Measurements from ENCODE around the gene GRIK1. TPM values are rescaled to one million over a fixed set of nuclear protein-coding genes. Genes with fewer than 3 reads are reported as not detected.
"Not testable (repeated sequence)": the region's sequence is repeated elsewhere in the genome, so short reads cannot be mapped to it uniquely, and the experiment has no call there.

GRIK1 gene
- not detected in 2 replicates for total RNA-seq (2014; rRNA removed)
- not detected for polyA plus RNA-seq (2012)

DNA sequence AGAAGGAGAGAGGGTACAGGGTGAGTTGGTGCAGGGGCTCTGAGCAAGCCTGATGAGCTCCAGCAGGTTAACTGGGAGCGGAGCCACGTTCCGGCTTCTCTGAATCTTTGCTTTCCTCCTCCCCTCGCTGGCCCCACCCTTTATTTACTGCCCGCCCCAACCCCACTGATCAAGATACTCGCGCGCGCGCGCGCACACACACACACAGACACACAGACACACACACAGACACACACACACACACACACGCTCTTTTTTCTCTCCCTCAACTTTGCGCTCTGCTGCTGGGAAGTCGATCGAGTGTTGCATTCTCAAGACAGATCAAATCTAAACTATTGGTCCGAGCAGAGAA is at the start of gene GRIK1:
GRIK1 (minus strand) TSS at position 73 of the 352 bp plus-strand sequence.
- DNase-seq (ENCODE audit: low read depth) = no peak

DNA sequence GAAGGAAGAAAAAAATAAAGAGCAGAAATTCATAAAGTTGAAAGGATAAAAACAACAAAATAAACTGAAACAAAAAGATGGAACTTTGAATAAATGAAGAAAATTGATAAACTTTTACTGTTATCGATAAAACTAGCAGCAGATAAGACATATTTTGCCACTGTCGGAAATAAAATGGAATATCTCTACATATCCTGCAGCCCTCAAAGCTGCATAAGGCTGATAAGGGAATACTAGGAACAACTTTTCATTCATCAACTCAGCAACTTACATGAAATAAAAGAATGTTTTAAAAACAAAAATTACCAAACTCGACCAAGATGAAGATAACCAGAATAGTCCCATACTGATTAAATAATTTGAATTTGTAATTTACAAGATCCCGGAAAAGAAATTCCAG is 48.0 kb upstream of the GRIK1 start:
- no peak for DNase-seq (ENCODE audit: low read depth)

DNA sequence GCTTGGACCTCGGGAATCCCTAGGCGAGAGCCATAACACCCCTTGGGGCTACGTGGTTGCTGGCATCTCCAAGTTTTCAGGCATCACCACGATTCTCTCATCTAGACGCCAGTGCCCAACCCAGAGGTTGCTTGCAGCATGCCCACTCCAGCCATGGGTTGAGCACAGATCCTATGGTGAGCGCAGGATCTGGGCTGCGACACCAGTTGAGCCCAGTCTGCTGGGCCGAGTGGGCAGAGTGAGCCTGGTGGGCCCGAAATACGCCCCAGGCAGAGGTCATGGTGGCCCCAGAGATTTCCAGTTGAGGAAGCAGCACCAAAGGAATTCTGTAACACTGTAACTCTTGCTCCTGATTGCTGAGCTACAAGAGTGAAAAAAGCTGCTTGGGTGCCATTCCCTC is 46.1 kb upstream of the GRIK1 start:
- DNase-seq (ENCODE audit: low read depth) = no peak

DNA sequence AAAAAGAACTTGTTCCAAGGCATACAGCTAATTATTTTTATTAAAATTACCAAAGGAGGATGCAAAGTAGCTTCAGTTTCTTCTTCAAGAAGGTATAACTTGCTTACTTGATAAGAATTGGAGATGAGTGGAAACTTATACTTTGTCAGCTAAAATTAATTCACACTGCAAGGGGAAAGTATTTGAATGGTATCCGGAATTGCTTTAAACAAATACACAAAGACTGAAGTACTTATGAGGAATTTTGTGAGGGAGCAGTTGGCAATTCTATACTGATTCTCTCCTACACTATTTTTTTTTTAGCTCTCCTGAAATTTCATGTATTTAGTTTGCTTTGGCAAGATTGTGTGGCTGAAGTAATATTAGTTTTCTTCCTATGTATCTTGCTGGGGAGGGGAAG is 39.2 kb upstream of the GRIK1 start:
- DNase-seq (ENCODE audit: low read depth) = no peak

DNA sequence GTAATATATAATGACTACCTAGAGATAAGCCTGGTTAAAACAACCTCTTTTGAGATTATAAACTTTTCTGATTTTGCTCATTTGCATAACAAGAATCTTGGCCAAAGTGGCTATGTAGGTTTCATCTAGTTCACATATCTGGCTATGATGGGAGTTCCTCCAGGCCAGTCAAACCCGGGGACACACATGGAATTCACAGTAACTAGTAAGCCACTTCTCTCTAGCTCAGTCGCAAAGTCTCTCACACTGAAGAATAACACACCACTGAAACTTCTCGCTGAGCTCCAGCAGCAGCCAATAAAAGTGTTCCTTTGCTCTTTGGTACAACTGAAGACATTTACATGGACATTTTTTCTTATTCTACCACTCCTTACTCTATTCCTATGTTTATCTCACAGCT is 36.0 kb upstream of the GRIK1 start:
- DNase-seq (ENCODE audit: low read depth) = no peak

DNA sequence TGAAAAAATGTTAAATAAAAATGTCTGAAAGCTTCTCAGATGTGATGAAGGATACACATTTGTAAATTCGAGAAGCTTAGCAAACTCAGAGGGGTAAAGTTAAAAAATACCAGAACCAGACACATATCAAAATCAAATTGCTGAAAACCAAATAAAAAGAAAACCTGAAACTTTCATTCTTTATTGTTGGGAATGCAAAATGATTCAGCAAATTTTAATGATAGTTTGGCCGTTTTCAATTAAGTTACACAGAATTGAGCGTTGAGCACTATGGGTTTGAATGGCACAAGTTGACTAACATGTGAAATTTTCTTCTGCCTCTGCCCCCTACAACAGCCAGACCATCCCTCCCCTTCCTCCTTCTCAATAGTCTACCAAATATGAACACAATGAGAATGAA is 33.5 kb upstream of the GRIK1 start:
- DNase-seq (ENCODE audit: low read depth) = no peak

DNA sequence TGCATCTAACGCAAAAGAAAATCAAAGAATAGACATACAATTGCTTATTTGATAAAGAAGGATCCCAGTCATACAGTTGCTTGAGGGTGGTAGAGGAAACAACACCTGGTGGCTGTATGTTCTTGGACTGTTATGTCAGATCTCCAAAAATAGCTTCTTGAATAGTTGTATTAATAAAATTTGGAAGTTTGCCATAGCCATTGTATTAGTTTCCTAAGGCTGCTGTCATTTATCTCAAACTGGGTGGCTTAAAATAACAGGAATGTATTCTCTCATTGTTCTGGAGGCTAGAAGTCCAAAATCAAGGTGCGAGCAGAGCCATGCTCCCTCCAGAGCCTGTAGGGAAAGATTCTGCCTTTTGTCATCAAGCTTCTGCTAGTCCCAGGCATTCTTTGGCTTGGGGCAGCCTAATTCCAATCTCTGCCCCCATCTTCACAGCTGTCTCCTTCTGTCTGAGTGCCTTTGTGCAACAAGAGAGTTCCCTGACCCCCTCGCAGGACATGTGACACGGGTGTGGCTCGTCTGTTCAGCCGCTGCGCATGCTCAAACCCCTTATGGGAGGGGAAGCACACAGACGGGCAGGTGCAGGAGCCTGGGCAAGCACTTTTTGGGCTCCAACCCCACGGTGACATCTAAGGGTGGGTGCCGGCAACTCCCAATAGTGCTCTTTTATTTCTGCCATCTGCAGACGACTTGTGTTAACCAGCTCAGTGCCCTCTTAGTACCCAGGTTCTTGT is 21.7 kb upstream of the GRIK1 start:
- no peak for DNase-seq (ENCODE audit: low read depth)

DNA sequence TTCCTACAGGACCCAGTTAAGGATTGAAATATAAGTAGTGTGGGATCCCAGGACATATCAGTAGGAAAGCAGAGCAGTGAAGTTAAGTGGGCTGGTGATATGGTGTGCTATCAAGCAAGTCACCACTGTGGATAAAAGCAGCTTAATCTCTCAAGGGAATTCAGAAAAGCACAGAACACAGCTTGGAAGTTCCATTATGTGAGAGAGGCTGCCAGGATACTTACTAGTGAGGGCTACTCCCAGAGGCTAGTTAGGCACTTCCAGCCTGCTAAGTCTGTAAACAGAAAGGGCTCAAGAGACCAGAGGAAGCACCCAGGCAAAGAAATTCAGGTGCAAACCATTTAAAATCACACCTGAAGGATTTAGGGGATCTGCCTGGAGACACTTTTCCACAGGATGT is 18.8 kb upstream of the GRIK1 start:
- DNase-seq (ENCODE audit: low read depth) = no peak

DNA sequence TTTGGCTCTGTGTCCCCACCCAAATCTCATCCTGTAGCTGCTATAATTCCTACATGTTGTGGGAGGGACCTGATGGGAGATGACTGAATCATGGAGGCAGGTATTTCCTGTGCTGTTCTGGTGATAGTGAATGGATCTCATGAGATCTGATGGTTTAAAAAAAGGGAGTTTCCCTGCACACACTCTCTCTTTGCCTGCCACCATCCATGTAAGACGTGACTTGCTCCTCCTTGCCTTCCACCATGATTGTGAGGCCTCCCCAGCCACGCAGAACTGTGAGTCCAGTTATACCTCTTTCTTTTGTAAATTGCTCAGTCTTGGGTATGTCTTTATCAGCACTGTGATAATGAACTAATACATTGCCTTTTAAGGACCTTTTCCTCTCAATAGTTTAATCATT is 18.2 kb upstream of the GRIK1 start:
- not testable (repeated sequence) for DNase-seq (ENCODE audit: low read depth)

DNA sequence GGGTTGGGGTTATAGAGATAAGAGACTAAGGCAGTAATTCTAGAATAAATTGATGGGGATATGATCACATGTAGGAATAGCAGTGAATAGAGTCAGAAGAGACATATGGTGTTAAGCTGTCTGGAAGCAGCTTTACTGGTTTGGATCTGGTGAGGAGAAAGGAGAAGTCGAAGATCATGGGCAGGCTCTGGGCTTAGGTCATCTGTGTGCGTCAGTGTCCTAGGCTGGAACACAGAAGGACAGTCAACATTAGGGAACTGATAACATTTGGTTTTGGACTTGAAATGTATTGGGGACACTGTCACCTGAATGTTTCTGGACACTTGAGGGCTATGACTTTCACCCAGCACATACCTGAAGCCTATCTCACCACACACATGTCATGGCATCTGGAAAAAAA is 13.9 kb upstream of the GRIK1 start:
- no peak for DNase-seq (ENCODE audit: low read depth)

DNA sequence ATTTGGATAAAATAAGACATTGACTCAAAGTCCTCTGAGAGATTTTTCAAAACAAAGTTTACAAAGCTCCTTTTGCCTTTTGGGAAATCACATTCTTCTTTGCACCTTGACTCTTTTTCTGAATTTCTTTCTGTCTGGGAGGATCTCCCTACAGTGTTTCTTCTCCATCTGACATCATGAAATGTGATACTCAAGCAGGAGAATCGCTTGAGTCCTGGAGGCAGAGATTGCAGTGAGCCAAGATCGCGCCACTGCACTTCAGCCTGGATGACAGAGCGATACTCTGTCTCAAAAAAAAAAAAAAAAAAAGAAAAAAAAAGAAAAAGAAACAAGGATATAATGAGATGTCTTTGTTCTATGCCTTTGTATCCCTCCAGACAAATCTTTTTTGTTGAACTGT is 13.3 kb upstream of the GRIK1 start:
- no peak for DNase-seq (ENCODE audit: low read depth)

DNA sequence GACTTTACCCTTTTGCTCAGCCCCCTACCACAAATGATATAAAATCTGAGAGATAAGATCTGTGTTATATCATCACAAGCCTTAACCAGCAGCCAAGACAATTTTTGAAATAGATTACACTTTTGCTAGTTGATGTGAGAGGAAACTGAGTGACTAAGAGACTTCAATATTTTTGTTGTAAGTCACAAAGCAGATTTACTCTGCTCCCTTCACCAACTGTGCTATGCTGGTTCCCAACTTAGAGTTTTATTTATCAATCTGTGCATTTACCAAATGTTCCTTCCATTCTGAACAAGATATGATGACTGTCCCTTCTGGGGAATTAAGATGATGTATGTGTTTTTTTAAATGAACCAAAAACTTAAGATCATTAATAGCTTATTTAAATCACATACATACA is 12.1 kb upstream of the GRIK1 start:
- DNase-seq (ENCODE audit: low read depth) = no peak

DNA sequence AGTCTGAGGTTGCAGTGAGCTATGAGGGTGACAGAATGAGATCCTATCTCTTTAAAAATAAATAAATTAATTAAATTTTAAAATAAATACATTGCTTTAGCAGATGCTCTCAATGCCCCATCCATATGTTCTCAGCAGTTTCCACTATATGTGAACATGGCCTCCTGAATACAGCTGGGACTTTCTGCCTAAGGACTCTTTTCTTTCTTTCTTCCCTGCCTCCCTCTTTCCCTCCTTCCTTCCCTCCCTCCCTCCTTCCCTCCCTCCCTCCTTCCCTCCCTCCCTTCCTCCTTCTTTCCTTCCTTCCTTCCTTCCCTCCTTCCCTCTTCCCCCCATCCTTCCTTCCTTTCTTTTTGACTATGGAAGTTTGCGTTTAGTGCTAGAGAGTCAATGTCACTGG is 10.2 kb upstream of the GRIK1 start:
- no peak for DNase-seq (ENCODE audit: low read depth)

DNA sequence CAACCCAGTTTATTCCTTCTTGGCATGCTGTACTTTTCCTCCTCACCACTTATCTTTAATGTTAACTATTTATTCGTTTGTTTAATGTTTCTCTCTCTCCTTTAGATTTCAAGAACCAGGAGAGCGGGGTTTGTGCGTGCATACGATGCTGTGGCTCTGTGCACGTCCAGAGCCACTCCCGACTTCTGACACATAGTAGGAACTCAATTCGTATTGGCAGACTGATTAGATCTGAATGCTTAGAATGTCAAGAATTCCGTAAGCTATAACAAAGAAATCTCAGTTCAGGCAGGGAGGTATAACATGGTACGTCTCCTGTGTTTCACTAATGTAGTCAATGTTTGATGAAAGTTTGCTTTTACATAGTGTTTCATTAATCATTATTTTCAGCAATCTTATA is 7.3 kb upstream of the GRIK1 start:
- DNase-seq (ENCODE audit: low read depth) = no peak

DNA sequence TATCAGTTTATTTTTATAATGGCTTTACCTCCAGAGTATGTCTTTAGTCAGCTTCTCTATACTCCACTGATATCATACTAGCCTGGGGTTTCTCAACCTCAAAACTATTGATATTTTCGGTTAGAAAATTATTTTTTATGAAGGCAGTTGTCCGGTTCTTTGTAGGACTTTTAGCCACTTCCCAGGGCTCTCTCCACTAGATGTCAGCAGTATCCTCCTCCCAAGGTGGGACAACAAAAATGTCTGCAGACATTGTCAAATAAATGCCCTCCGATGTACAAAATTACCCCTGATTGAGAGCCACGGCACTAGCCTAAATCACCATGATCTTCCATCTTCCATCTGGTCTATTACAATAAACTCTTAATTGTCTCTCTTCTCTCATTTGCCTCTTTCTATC is 4.1 kb upstream of the GRIK1 start:
- DNase-seq (ENCODE audit: low read depth) = no peak

DNA sequence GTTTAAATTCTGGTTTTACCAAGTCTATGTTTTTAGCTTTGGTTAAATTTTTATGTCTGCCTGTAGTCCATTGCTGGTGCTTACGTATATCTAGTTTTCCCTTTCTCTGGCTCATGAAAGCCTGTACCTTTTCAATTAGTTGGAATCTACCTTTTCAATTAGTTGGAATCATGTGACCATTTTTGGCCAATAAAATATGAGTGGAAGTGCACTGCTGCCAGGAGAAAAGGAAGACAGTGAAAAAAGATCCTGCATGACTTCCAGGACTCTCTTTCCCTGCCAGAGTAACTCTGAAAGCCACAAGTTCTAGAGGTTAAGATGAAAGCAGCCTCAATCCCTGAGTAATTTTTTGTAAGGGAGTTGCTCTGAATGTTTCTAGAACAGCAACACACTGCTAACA is 2.2 kb upstream of the GRIK1 start:
- DNase-seq (ENCODE audit: low read depth) = no peak

DNA sequence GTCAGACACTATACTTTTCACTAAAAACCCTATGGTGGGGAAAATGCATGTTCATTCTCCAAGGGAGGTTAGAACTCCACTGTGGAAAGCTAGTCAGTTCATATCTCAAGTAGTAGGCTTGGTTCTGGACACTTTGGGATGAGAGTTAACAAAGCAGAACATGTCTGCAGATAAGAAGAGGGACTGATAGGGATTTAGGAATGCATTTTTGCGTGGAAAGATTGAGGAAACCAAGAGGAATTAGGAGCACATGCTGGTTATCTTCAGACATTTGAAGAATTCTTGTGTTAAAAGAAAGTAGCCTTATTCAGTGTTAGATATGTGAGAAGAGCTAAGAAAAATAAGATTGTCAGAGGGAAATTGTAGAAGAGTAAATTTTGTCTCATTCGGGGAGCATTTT is 1.2 kb upstream of the GRIK1 start:
- DNase-seq (ENCODE audit: low read depth) = no peak

DNA sequence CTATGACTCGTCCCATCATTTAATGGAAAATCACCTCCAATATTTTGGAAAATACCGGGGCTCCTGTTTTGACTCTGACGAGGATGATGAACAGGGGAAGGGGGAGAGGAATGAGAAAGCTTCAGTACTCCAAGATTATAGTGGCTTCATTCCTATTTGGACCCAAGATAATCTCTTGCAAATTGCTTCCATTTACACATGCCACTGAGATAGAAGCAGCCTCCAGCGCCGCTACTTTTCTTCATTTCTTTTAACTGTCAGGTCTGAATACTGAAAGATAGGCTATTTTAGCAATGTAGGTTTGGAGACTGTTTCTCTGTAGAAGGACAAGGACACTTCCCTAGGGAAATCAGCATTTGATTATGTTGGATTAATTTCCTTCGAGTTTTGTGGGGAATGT is 565 bp upstream of the GRIK1 start:
- DNase-seq (ENCODE audit: low read depth) = no peak

DNA sequence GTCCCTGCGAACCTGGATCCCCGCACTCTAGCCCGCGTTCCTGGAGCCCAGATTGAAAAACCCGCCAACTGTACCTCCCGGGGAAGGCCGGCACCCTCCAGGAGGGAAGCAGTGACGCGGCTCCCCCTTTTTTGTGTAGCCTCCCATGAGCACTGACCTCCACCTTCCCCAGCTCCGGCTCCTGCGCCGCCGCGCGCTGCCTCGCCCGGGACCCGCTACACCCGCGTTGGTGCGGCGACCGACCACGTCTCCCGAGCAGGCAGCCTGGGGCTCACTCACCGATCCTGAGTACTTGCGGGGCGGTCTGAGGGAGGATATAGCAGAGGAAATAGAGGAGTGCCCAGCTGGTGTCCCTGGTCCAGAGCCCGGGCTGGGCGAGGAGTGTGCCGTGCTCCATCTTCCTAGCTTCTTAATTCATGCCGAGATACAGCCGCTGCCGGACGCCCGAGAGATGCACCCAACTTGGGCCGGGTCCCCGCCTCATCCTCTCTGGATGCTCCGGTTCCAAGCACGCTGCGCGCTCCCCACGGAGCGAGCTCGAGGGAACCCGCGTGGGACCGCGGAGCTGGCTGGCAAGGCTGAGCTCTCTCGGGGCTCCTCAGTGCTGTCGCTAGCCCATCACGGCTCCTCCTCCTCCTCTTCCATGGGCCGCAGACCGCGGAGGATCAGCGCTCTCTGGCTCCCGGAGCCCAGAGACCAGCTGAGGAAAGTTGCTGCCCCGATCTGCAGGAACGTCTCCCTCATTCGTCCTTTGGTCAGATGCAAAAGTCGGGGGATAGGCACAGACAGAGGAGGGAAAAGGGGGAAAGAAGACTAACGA is 482 bp downstream of the GRIK1 start:
- DNase-seq (ENCODE audit: low read depth) = no peak

DNA sequence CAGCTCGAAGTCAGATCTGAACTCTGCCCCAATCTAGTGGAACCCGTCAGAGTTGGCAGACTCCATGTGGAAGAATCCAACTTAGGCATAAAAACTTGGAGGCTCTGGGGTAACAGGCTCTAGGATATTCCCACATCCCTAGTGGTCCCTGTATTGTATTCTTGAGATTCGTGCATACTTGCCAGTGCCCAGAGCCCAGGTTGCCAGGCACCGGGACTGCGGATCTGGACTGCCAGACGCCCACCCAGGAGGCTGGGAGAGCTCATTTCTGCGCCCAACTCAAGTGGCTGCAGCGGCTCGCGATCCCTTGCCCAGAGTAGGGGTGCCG is 1.1 kb downstream of the GRIK1 start:
- DNase-seq (ENCODE audit: low read depth) = no peak

DNA sequence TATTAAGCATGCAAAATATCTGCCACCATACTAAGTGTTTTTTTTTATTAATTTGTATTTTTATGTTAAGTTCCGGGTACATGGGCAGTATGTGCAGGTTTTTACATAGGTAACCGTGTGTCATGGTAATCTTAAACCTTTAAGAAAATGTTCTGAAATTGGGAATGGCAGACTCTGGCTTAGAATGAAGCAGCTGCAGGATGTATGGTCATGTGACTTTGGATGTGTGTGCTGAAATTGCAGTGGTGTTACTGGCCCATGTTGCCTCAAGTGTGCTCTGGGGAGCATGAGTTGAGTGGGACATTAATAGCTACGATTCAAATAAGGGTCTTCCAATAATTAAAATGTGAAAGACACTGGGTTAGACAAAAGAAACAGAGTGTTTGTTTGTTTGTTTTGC is 6.7 kb downstream of the GRIK1 start:
- DNase-seq (ENCODE audit: low read depth) = no peak

DNA sequence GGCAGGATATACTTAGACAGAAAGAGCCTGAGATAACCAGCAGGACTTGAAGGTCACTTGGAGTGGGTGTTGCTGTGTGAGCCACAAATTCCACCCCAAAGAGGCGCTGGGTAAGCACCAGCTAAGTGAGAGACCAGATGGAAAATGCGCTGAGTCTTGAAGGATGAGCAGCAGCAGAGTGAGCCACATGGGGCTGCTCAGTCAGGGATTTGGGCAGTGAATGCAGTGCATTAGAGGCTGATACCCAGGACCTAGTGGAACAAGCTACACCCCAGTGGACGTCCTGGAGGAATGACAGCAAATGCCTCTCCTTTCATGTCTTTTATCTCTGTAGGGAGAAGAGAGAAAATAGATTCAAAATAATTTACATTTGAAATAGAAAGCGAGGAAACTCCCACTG is 11.3 kb downstream of the GRIK1 start:
- DNase-seq (ENCODE audit: low read depth) = no peak

DNA sequence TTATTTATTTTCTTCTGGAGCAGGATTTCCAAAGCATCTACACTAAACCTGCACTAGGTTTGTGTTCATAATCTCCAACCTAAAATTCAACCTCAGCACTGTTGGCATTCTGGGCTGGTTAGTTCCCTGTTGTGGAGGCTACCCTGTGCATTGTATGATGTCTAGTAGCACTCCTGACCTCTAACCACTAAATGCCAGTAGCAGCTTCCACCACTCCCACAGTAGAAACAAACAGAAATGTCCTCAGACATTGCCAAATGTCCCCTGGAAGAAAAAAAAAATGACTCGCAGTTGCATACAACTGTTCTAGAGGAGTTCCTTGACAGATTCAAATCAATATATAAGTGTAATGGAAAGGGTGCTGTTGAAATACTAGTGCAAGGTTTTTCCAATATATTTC is 18.9 kb downstream of the GRIK1 start:
- no peak for DNase-seq (ENCODE audit: low read depth)

DNA sequence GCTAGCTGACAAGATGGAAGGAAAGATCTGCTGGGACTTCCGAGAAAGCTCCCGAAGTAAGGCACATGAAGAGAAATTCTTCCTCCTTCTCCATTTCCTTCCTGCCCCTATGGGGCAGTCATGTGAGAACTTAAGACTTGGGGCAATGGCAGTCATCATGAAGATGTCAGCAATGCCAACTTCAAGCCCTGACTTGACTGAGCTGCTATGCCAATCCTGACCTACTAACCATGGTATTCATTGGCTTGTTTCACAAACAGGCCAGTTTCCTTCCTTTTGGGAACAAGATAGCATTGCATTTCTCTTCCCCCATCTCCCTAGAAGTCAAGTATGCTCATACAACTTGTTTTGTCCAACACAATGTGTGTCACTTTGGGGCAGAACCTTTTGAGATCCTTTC is 25.5 kb downstream of the GRIK1 start:
- no peak for DNase-seq (ENCODE audit: low read depth)

All from LHCN-M2 (cell line).